PC-9 (cell line): ENCODE measurements around the gene ATP5ME. TPM values are rescaled to one million over a fixed set of nuclear protein-coding genes. Genes with fewer than 3 reads are reported as not detected.

Experiments used
- BruUV-seq: library from RNA; stranded (reverse); fragments of 400-500 nt; replicated peaks from 2 replicates; lab custom pipeline; 2021; lab: Mats Ljungman, UMichigan
- CTCF ChIA-PET: fragments of 300-600 bp; sonication (Branson Sonifier 250); formaldehyde crosslinking; loops from one replicate; lab custom pipeline; 2022; ENCODE audit warnings: antibody characterized with exemption; lab: Charles Lee
- POLR2A ChIA-PET: fragments of 300-600 bp; sonication (Branson Sonifier 250); formaldehyde crosslinking; loops from one replicate; lab custom pipeline; 2022; ENCODE audit warnings: antibody characterized with exemption; ENCODE audit not compliant: unreplicated experiment; lab: Charles Lee
- DNase-seq, 2 experiments: peaks; one replicate each; pipeline versions ENCODE4 v3.0.0 to v3.0.0-alpha.2; 2015 to 2022; ENCODE audit warnings: mixed read lengths in 1 of 2
- H2AFZ ChIP-seq: fragments of 200-600 bp; sonication (generic); 2 replicates; pipeline ENCODE4 v1.8.1; 2017; ENCODE audit warnings: antibody characterized with exemption
- H3F3A ChIP-seq: fragments of 200-600 bp; sonication (generic); 2 replicates; pipeline ENCODE4 v1.8.1; 2017; ENCODE audit warnings: antibody characterized with exemption, mild to moderate bottlenecking, low read depth; ENCODE audit not compliant: insufficient read depth
- H3K27ac ChIP-seq: fragments of 200-600 bp; sonication (generic); 2 replicates; pipeline ENCODE4 v1.6.1; 2016; ENCODE audit warnings: mixed run types
- H3K27me3 ChIP-seq: fragments of 200-600 bp; sonication (generic); 2 replicates; pipeline ENCODE4 v1.6.1; 2016; ENCODE audit warnings: low read depth, mixed run types; ENCODE audit not compliant: insufficient read depth
- H3K36me3 ChIP-seq: fragments of 200-600 bp; sonication (generic); 2 replicates; pipeline ENCODE4 v1.6.1; 2016; ENCODE audit warnings: low read depth, mixed run types
- H3K4me1 ChIP-seq: fragments of 200-600 bp; sonication (generic); replicated peaks from 2 replicates; pipeline ENCODE4 v1.6.1; 2016; ENCODE audit warnings: mixed run types; ENCODE audit not compliant: insufficient read depth
- H3K4me2 ChIP-seq: fragments of 200-600 bp; sonication (generic); 2 replicates; pipeline ENCODE4 v1.6.1; 2017; ENCODE audit warnings: mixed run types
- H3K4me3 ChIP-seq: fragments of 200-600 bp; sonication (generic); 2 replicates; pipeline ENCODE4 v1.6.1; 2016; ENCODE audit warnings: mixed run types
- H3K79me2 ChIP-seq: fragments of 200-600 bp; sonication (generic); 2 replicates; pipeline ENCODE4 v1.6.1; 2017; ENCODE audit warnings: low read depth, mixed run types
- H3K9me2 ChIP-seq: fragments of 200-600 bp; sonication (generic); 2 replicates; pipeline ENCODE4 v1.8.1; 2017; ENCODE audit warnings: mild to moderate bottlenecking; ENCODE audit not compliant: insufficient read depth
- H3K9me3 ChIP-seq: fragments of 200-600 bp; sonication (generic); 2 replicates; pipeline ENCODE4 v1.8.1; 2016; ENCODE audit warnings: low read depth; ENCODE audit not compliant: insufficient read depth
- H4K20me1 ChIP-seq: fragments of 200-600 bp; sonication (generic); 2 replicates; pipeline ENCODE4 v1.8.1; 2017; ENCODE audit not compliant: insufficient read depth
- CTCF ChIP-seq: fragments of 200-600 bp; sonication (generic); conservative IDR thresholded peaks from 2 replicates; pipeline ENCODE4 v1.6.1; 2017; ENCODE audit warnings: mixed run types, antibody characterized with exemption, mild to moderate bottlenecking, moderate library complexity
- EZH2 ChIP-seq: fragments of 200-600 bp; sonication (generic); IDR thresholded peaks from 2 replicates; pipeline ENCODE4 v1.8.0; 2017; ENCODE audit warnings: antibody characterized with exemption, low read depth
- intact Hi-C: fragments of 100-400 bp; cut with micrococcal nuclease; formaldehyde crosslinking; loops from one replicate; pipeline ENCODE4 v1.10.0; 2022; ENCODE audit not compliant: unreplicated experiment
- total RNA-seq: library from RNA; stranded (reverse); gene quantifications from 2 replicates; pipeline ENCODE4 v1.2.3, GENCODE V29; 2021

Gene ATP5ME
- total RNA-seq, 1 experiment from 2014 or later, result 334 TPM

- Histone ChIP-seq H3K4me2 (no peak overlapping the region), H2AFZ (no peak overlapping the region), H3K4me3 (no peak overlapping the region), H4K20me1 (no peaks in the 10 kb centered on the region), H3K36me3 (no peaks in the 10 kb centered on the region), H3K27ac (no peak overlapping the region), H3K9me3 (no peaks in the 10 kb centered on the region), H3F3A (no peaks in the 10 kb centered on the region), H3K27me3 (peaks cover 34% of the 10 kb centered on the region), H3K79me2 (no peaks in the 10 kb centered on the region), H3K4me1 (no peaks in the 10 kb centered on the region), H3K9me2 (no peaks in the 10 kb centered on the region)
- no peak for TF ChIP-seq EZH2
- TF ChIP-seq CTCF, result no peak
- CTCF ChIA-PET, result no interaction called here
- POLR2A ChIA-PET, result no interaction called here
- no TSS peak for BruUV-seq
- intact Hi-C loops, result no loop called here
- DNase-seq, result no peak
These were observed 17.4 kb downstream of the ATP5ME start for GRCh38 chr4:656436-657337.

GRCh38 chr4:655464-656151 is 18.5 kb downstream of the ATP5ME start:
- Histone ChIP-seq H3K4me1 (no peaks in the 10 kb centered on the region), H4K20me1 (no peaks in the 10 kb centered on the region), H3K79me2 (no peaks in the 10 kb centered on the region), H3K9me3 (no peaks in the 10 kb centered on the region), H3K36me3 (no peaks in the 10 kb centered on the region), H3K9me2 (no peaks in the 10 kb centered on the region), H3F3A (no peaks in the 10 kb centered on the region), H3K4me3 (no peak overlapping the region), H2AFZ (no peak overlapping the region), H3K27ac (no peak overlapping the region), H3K27me3 (peaks cover 45% of the 10 kb centered on the region), H3K4me2 (no peak overlapping the region)
- BruUV-seq, result no TSS peak
- POLR2A ChIA-PET, result no interaction called here
- TF ChIP-seq EZH2 (no peak), CTCF (no peak)
- intact Hi-C loops, result no loop called here
- CTCF ChIA-PET, result no interaction called here
- DNase-seq, result no peak

GRCh38 chr4:654871-655463 is 19.1 kb downstream of the ATP5ME start:
- no peak overlapping the region for H3K4me2 ChIP-seq

More at GRCh38 chr4:654871-655463, 19.1 kb downstream of the ATP5ME start:
- Histone ChIP-seq H3K36me3 (no peaks in the 10 kb centered on the region), H3K9me3 (no peaks in the 10 kb centered on the region), H3K4me3 (no peak overlapping the region), H3K27ac (no peak overlapping the region), H3F3A (no peaks in the 10 kb centered on the region), H2AFZ (no peak overlapping the region), H3K9me2 (no peaks in the 10 kb centered on the region), H4K20me1 (no peaks in the 10 kb centered on the region), H3K27me3 (peaks cover 51% of the 10 kb centered on the region), H3K79me2 (no peaks in the 10 kb centered on the region), H3K4me1 (no peaks in the 10 kb centered on the region)
- no peak for TF ChIP-seq EZH2
- no peak for TF ChIP-seq CTCF
- no TSS peak for BruUV-seq
- ChIA-PET CTCF (no interaction called here), POLR2A (no interaction called here)
- DNase-seq, result no peak
- intact Hi-C loops, result no loop called here
